Endodermal cell (in vitro differentiated cells): ENCODE measurements around the gene DERL3. TPM values are rescaled to one million over a fixed set of nuclear protein-coding genes. Genes with fewer than 3 reads are reported as not detected.

Experiments used
- DNase-seq: peaks from one replicate; pipeline ENCODE4 v3.0.0-alpha.2; 2017
- H3K27ac ChIP-seq: 2 replicates; pipeline ENCODE4 v1.5.1; 2013; ENCODE audit warnings: mild to moderate bottlenecking, low read depth, low read length, moderate library complexity
- H3K27me3 ChIP-seq: 2 replicates; pipeline ENCODE4 v1.6.1; 2013; ENCODE audit warnings: mild to moderate bottlenecking, low read length, moderate library complexity; ENCODE audit not compliant: insufficient read depth, control insufficient read depth, poor library complexity, severe bottlenecking
- H3K36me3 ChIP-seq: 2 replicates; pipeline ENCODE4 v1.7.0; 2013; ENCODE audit warnings: mild to moderate bottlenecking, low read length, moderate library complexity; ENCODE audit not compliant: control insufficient read depth, insufficient read depth
- H3K4me1 ChIP-seq: one replicate; pipeline ENCODE4 v1.7.0; 2013; ENCODE audit warnings: low read length; ENCODE audit not compliant: control insufficient read depth, insufficient read depth
- H3K4me3 ChIP-seq: 2 replicates; pipeline ENCODE4 v1.5.1; 2013; ENCODE audit warnings: mild to moderate bottlenecking, low read length, moderate library complexity
- H3K9ac ChIP-seq: 2 replicates; pipeline ENCODE4 v1.6.1; 2013; ENCODE audit warnings: mild to moderate bottlenecking, low read length, moderate library complexity; ENCODE audit not compliant: poor library complexity, severe bottlenecking; ENCODE audit errors: extremely low read depth
- H3K9me3 ChIP-seq: 2 replicates; pipeline ENCODE4 v1.6.1; 2013; ENCODE audit warnings: mild to moderate bottlenecking, low read length, moderate library complexity; ENCODE audit not compliant: control insufficient read depth
- H3K27ac Mint-ChIP-seq: 2 replicates; pipeline ENCODE4 v1.8.0; 2020; ENCODE audit warnings: mixed read lengths
- H3K27me3 Mint-ChIP-seq: 2 replicates; pipeline ENCODE4 v1.8.0; 2021; ENCODE audit warnings: mild to moderate bottlenecking, mixed read lengths; ENCODE audit not compliant: insufficient read depth
- H3K36me3 Mint-ChIP-seq: 2 replicates; pipeline ENCODE4 v1.8.0; 2020; ENCODE audit warnings: low read depth, mixed read lengths
- H3K4me1 Mint-ChIP-seq: 2 replicates; pipeline ENCODE4 v1.8.0; 2020; ENCODE audit warnings: mixed read lengths
- H3K4me3 Mint-ChIP-seq: 2 replicates; pipeline ENCODE4 v1.8.0; 2020; ENCODE audit warnings: mild to moderate bottlenecking, moderate library complexity, mixed read lengths
- H3K9me3 Mint-ChIP-seq: 2 replicates; pipeline ENCODE4 v1.8.0; 2020; ENCODE audit warnings: mild to moderate bottlenecking, mixed read lengths
- WGBS, 2 experiments: methylation state at CpG; one replicate each; pipeline versions ENCODE4 v1.1.5 to v1.1.7; 2013; ENCODE audit warnings: missing lambda C conversion rate in 2 of 2, mixed read lengths in 1 of 2; ENCODE audit not compliant: insufficient coverage in 1 of 2, insufficient read length in 1 of 2; 5-methylcytosine and 5-hydroxymethylcytosine counted together
- total RNA-seq, 2 donors: library from RNA; stranded (reverse); fragmentation: NEBNext Ultra II Directional in 1 of 2; extraction: Animal tissue kit (Norgen Biotek cat#: 25700) in 1 of 2; gene quantifications; 2 replicates in 1 of 2; 3 replicates in 1 of 2; pipeline ENCODE4 v1.2.1, GENCODE V29; 2021
- TF ChIP-seq, protein P1 (sequence below): fragments of 200-600 bp; sonication (generic); conservative IDR thresholded peaks from 2 replicates; pipeline ENCODE4 v1.5.0; 2021; ENCODE audit warnings: antibody characterized with exemption, mild to moderate bottlenecking

Gene DERL3
- total RNA-seq, 2 donors from 2014 or later, result 6.3 to 7.6 TPM

GRCh38 chr22:23833911-23834317 is 4.9 kb downstream of the DERL3 start:
- Mint-ChIP-seq H3K27me3 (no peaks in the 10 kb centered on the region), H3K36me3 (peaks cover 38% of the 10 kb centered on the region), H3K27ac (no peak overlapping the region), H3K4me3 (no peak overlapping the region), H3K4me1 (peaks cover 7% of the 10 kb centered on the region), H3K9me3 (no peaks in the 10 kb centered on the region)
- Histone ChIP-seq H3K36me3 (peaks cover 52% of the 10 kb centered on the region), H3K9me3 (no peaks in the 10 kb centered on the region), H3K4me1 (no peaks in the 10 kb centered on the region), H3K27ac (no peak overlapping the region), H3K4me3 (no peak overlapping the region), H3K27me3 (no peaks in the 10 kb centered on the region), H3K9ac (no peak overlapping the region)
- TF ChIP-seq, protein P1, sequence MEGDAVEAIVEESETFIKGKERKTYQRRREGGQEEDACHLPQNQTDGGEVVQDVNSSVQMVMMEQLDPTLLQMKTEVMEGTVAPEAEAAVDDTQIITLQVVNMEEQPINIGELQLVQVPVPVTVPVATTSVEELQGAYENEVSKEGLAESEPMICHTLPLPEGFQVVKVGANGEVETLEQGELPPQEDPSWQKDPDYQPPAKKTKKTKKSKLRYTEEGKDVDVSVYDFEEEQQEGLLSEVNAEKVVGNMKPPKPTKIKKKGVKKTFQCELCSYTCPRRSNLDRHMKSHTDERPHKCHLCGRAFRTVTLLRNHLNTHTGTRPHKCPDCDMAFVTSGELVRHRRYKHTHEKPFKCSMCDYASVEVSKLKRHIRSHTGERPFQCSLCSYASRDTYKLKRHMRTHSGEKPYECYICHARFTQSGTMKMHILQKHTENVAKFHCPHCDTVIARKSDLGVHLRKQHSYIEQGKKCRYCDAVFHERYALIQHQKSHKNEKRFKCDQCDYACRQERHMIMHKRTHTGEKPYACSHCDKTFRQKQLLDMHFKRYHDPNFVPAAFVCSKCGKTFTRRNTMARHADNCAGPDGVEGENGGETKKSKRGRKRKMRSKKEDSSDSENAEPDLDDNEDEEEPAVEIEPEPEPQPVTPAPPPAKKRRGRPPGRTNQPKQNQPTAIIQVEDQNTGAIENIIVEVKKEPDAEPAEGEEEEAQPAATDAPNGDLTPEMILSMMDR, result no peak
- DNase-seq, result no peak
- WGBS, 2 experiments, result 93 to 100% methylated on average over 3 to 13 of the region's 13 CpGs

DNA sequence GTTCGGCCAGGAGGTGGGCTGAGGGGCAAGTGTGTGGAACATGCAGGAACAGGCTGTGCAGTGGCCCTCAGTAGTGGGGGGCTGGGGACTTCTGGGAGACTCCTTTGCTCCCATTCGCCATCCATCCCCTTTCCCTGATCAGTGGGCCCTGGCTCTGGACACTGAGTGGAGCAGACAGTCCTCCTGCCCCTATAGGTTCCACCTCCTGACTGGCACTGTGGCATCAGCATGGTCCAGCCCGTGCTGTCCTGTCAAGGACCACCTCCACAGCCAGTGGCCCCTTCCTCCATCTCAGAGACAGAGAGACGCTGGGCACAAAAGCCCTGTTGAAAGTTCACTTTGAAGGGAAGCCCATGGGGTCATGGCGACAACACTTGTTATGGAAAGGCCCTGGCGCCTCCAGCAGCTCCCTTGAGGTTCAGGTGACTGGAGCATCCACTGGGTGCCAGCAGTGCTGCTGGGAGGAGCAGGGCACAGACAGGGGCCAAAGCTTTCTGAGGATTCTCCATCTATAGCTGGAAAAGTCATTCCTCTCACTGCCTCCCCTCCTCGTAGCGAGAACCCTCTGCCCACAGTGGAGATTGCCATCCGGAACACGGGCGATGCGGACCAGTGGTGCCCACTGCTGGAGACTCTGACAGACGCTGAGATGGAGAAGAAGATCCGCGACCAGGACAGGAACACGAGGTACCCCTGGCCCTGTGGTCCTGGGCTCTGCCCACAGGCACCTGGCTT is 5.6 kb downstream of the DERL3 start:
- Histone ChIP-seq H3K27me3 (no peaks in the 10 kb centered on the region), H3K9me3 (no peaks in the 10 kb centered on the region), H3K9ac (no peak overlapping the region), H3K4me1 (no peaks in the 10 kb centered on the region), H3K36me3 (peaks cover 58% of the 10 kb centered on the region), H3K4me3 (no peak overlapping the region), H3K27ac (no peak overlapping the region)
- no peaks in the 10 kb centered on the region for H3K9me3 Mint-ChIP-seq
- peaks cover 43% of the 10 kb centered on the region for H3K36me3 Mint-ChIP-seq
- no peak overlapping the region for H3K4me3 Mint-ChIP-seq
- no peaks in the 10 kb centered on the region for H3K27me3 Mint-ChIP-seq
- DNase-seq, result no peak
- TF ChIP-seq, protein P1, result no peak
- peaks cover 5% of the 10 kb centered on the region for H3K4me1 Mint-ChIP-seq
- H3K27ac Mint-ChIP-seq, result no peak overlapping the region
- 88 to 94% methylated on average over 14 to 16 of the region's 16 CpGs for WGBS, 2 experiments

DNA sequence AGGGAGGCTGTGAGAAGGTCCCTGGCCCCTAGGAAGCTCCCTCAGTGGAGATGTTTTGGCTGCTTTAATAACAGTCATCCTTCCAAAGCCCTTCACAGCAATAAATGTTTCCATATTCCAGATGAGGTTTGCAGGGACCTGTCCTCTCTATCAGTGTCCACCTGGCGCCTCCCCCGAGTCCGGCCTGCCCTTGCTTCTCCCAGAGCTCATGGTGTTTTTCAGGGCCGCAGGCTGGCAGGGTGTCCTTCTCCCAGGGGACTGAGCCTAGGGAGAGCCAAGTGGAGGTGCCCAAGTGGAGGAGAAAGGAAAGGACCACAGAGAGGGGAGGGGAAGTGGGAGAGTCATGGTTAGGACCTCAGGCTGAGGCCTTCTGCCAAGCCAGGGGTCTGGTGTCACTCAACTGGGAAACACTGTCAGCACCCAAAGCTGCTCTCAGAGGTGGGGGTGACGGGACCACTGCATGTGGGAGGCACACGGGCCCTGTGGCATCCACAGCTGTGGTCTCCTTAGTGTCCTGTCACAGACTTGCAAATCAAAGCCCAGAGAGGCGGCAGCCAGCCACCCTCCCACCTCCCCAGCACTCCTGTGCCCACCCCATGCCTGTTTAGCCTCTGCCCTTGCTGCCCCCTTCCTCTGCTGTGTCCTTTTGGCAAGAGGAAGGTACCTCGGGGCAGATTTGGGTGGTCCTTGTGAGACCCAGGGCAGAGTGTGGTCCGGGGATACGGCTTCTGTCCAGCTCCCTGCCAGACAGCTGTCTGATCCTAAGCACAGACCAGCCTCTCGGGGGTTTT is 6.4 kb downstream of the DERL3 start:
- Mint-ChIP-seq H3K36me3 (peaks cover 49% of the 10 kb centered on the region), H3K9me3 (no peaks in the 10 kb centered on the region), H3K4me3 (no peak overlapping the region), H3K27ac (peak overlapping the region; percentile 78), H3K27me3 (no peaks in the 10 kb centered on the region), H3K4me1 (no peaks in the 10 kb centered on the region)
- Histone ChIP-seq H3K4me1 (no peaks in the 10 kb centered on the region), H3K9me3 (no peaks in the 10 kb centered on the region), H3K9ac (no peak overlapping the region), H3K27ac (no peak overlapping the region), H3K36me3 (peaks cover 63% of the 10 kb centered on the region), H3K27me3 (no peaks in the 10 kb centered on the region), H3K4me3 (no peak overlapping the region)
- no peak for DNase-seq
- 85 to 87% methylated on average over 9 to 11 of the region's 11 CpGs for WGBS, 2 experiments
- TF ChIP-seq, protein P1, result no peak
